K562 (cell line): ENCODE data around the gene BRAT1. TPM values are rescaled to one million over a fixed set of nuclear protein-coding genes. Genes with fewer than 3 reads are reported as not detected.

ENCODE experiments used
- ATAC-seq: fragments of 200-7000 bp; cut with Tn5 transposase; 3 replicates; pipeline ENCODE4 v1.9.1; 2020; ENCODE audit warnings: moderate library complexity
- BruUV-seq: library from RNA; stranded (reverse); fragments of 400-500 nt; replicated peaks from 2 replicates; lab custom pipeline; 2021; lab: Mats Ljungman, UMichigan
- CTCF ChIA-PET: fragments of 300-600 bp; formaldehyde crosslinking; extraction: SDS; loops from one replicate; lab custom pipeline; 2021; ENCODE audit warnings: low intra/inter-chr PET ratio; lab: Yijun Ruan, JAX
- POLR2A ChIA-PET: fragments of 300-600, 350-650 bp; sonication (Branson Sonifier 250); formaldehyde crosslinking; extraction: SDS; loops from one replicate; lab custom pipeline; 2021; ENCODE audit warnings: antibody characterized with exemption, inconsistent platforms; lab: Yijun Ruan, JAX
- DNase-seq, 4 experiments: peaks; one replicate each; pipeline versions ENCODE4 v3.0.0 to v3.0.0-alpha.2; 2011 to 2018; ENCODE audit warnings: low spot score in 3 of 4, mixed read lengths in 3 of 4; ENCODE audit errors: extremely low read depth in 1 of 4
- FAIRE-seq: peaks from 2 replicates; lab custom pipeline; 2011; peaks lifted over from hg19 to GRCh38; lab: Jason Lieb, UNC
- H2AFZ ChIP-seq: 2 replicates; pipeline ENCODE4 v1.6.0; 2011; ENCODE audit warnings: low read depth, low read length, control low read depth, inconsistent platforms
- H3K27ac ChIP-seq: fragments of 200-600 bp; 3 replicates; pipeline ENCODE4 v1.8.0; 2011; ENCODE audit warnings: low read depth, mild to moderate bottlenecking, control low read depth, inconsistent platforms, low read length, moderate library complexity, mixed read lengths; ENCODE audit errors: extremely low read depth
- H3K27me3 ChIP-seq, 2 experiments: fragments of 300-600 bp in 1 of 2; 2 replicates in 1 of 2; 3 replicates in 1 of 2; pipeline versions ENCODE4 v1.6.0 to v1.8.0; 2011; ENCODE audit warnings: inconsistent platforms in 2 of 2, low read length in 2 of 2, mild to moderate bottlenecking in 1 of 2, mixed read lengths in 1 of 2, moderate library complexity in 1 of 2; ENCODE audit not compliant: control insufficient read depth in 2 of 2, insufficient read depth in 2 of 2
- H3K36me3 ChIP-seq: fragments of 300-600 bp; 3 replicates; pipeline ENCODE4 v1.8.0; 2011; ENCODE audit warnings: mild to moderate bottlenecking, low read length, inconsistent platforms; ENCODE audit not compliant: control insufficient read depth, insufficient read depth
- H3K4me1 ChIP-seq, 2 experiments: fragments of 200-600 bp in 1 of 2; replicated peaks in 1 of 2; 2 replicates in 1 of 2; 3 replicates in 1 of 2; pipeline versions ENCODE4 v1.5.1 to v1.8.0; 2011; ENCODE audit warnings: inconsistent platforms in 2 of 2, low read length in 2 of 2, mild to moderate bottlenecking in 1 of 2, mixed read lengths in 1 of 2, moderate library complexity in 1 of 2; ENCODE audit not compliant: control insufficient read depth in 2 of 2, insufficient read depth in 2 of 2
- H3K4me2 ChIP-seq: 2 replicates; pipeline ENCODE4 v1.6.1; 2011; ENCODE audit warnings: low read length, control low read depth, inconsistent platforms, mixed read lengths; ENCODE audit not compliant: insufficient read depth
- H3K4me3 ChIP-seq: fragments of 200-600 bp; sonication (generic), shearing (Covaris generic); 2 replicates; pipeline ENCODE4 v1.5.1; 2016; ENCODE audit warnings: control low read depth, inconsistent platforms
- H3K79me2 ChIP-seq: fragments of 200-600 bp; 3 replicates; pipeline ENCODE4 v1.8.0; 2011; ENCODE audit warnings: low read length, inconsistent platforms; ENCODE audit not compliant: control insufficient read depth, insufficient read depth
- H3K9ac ChIP-seq, 2 experiments: 2 replicates each; pipeline versions ENCODE4 v1.6.0 to v1.6.1; 2011; ENCODE audit warnings: low read depth in 2 of 2, low read length in 2 of 2, control low read depth in 1 of 2, inconsistent platforms in 1 of 2, mild to moderate bottlenecking in 1 of 2, mixed read lengths in 1 of 2; ENCODE audit not compliant: insufficient read depth in 1 of 2
- H3K9me1 ChIP-seq: one replicate; pipeline ENCODE4 v1.6.0; 2011; ENCODE audit warnings: inconsistent platforms, mild to moderate bottlenecking, low read length, moderate library complexity; ENCODE audit not compliant: control insufficient read depth, insufficient read depth
- H3K9me3 ChIP-seq: replicated peaks from 2 replicates; pipeline ENCODE4 v1.5.1; 2011; ENCODE audit warnings: low read depth, low read length, inconsistent platforms; ENCODE audit not compliant: control insufficient read depth, insufficient read depth
- H4K20me1 ChIP-seq: replicated peaks from 2 replicates; pipeline ENCODE4 v1.6.1; 2011; ENCODE audit warnings: low read length, inconsistent platforms, mixed read lengths; ENCODE audit not compliant: control insufficient read depth, insufficient read depth
- CHD2 ChIP-seq: IDR thresholded peaks from 2 replicates; pipeline ENCODE4 v1.6.1; 2011; ENCODE audit warnings: low read depth, low read length
- ILK ChIP-seq: fragments of 450-650 bp; IDR thresholded peaks from 2 replicates; pipeline ENCODE4 v1.6.1; 2016; ENCODE audit warnings: missing genetic modification characterization, low read depth, mild to moderate bottlenecking, missing compliant biosample characterization, moderate library complexity, borderline replicate concordance
- NR2C2 ChIP-seq, 2 experiments: fragments of 200-800 bp in 1 of 2; sonication (Bioruptor generic) in 1 of 2; sonication (generic) in 1 of 2; formaldehyde crosslinking in 1 of 2; IDR thresholded peaks; 2 replicates each; pipeline versions ENCODE4 v1.6.1 to v1.8.0; 2016 to 2022; ENCODE audit warnings: mild to moderate bottlenecking in 1 of 2, missing compliant biosample characterization in 1 of 2, missing genetic modification characterization in 1 of 2, missing genetic modification reagents in 1 of 2
- POLR2G ChIP-seq: fragments of 200-400 bp; formaldehyde crosslinking; IDR thresholded peaks from 2 replicates; pipeline ENCODE4 v1.6.1; 2017; ENCODE audit warnings: low read depth, mild to moderate bottlenecking, antibody characterized with exemption, low read length, moderate library complexity
- RBFOX2 ChIP-seq: fragments of 200-400 bp; formaldehyde crosslinking; IDR thresholded peaks from 2 replicates; pipeline ENCODE4 v1.6.1; 2017; ENCODE audit warnings: low read depth, mild to moderate bottlenecking, low read length, moderate library complexity
- WGBS: fragments of 100-300 bp; shearing (Covaris generic); methylation state at CpG from one replicate; pipeline ENCODE4 v1.1.6; 2016; ENCODE audit warnings: low coverage, mixed read lengths; ENCODE audit not compliant: insufficient coverage; ENCODE audit errors: missing lambda C conversion rate; 5-methylcytosine and 5-hydroxymethylcytosine counted together
- in situ Hi-C: fragments of 300-500 bp; cut with MboI; formaldehyde crosslinking; loops from 4 replicates; pipeline ENCODE4 v1.15.0; 2018; ENCODE audit warnings: inconsistent platforms, mixed read lengths
- intact Hi-C: fragments of 100-400 bp; cut with micrococcal nuclease; formaldehyde crosslinking; loops from 2 replicates; pipeline ENCODE4 v1.14.2; 2022
- polyA plus RNA-seq, 8 experiments: library from polyadenylated mRNA; depleted of rRNA in 4 of 8; stranded (reverse) in 5 of 8; unstranded in 3 of 8; fragments of >200 nt; fragmentation: Nextera tagmentation in 2 of 8; fragmentation: Illumina TruSeq in 1 of 8; extraction: Ambion mirVana in 2 of 8; extraction: Trizol in 1 of 8; gene quantifications; 2 replicates each; pipeline versions ENCODE4 v1.2.1 to v1.2.3, GENCODE V29; 2011 to 2014; ENCODE audit warnings: inconsistent platforms in 1 of 8, missing spikeins in 1 of 8
- total RNA-seq, 7 experiments: library from RNA; depleted of rRNA in 6 of 7; stranded (reverse); fragments of >200 nt in 6 of 7; fragmentation: Illumina TruSeq in 2 of 7; extraction: Trizol in 2 of 7; gene quantifications; 2 replicates each; pipeline versions ENCODE4 v1.2.1 to v1.2.3, GENCODE V29; 2011 to 2021; ENCODE audit warnings: low replicate concordance in 1 of 7
- TF ChIP-seq, protein P1 (sequence below): sonication (generic); formaldehyde crosslinking; IDR thresholded peaks from 2 replicates; pipeline ENCODE4 v1.9.0; 2022; ENCODE audit warnings: mild to moderate bottlenecking, missing genetic modification reagents
- TF ChIP-seq, protein P2 (sequence below): sonication (generic); formaldehyde crosslinking; IDR thresholded peaks from 2 replicates; pipeline ENCODE4 v1.9.0; 2022; ENCODE audit warnings: mild to moderate bottlenecking, missing genetic modification reagents

BRAT1 gene
- total and polyA plus RNA-seq, 9 of the 15 experiments (the other 6 are each of a cell fraction or from before 2014, with no cell fraction given) = 0.13 to 49.6 (median 10.5) TPM

DNA sequence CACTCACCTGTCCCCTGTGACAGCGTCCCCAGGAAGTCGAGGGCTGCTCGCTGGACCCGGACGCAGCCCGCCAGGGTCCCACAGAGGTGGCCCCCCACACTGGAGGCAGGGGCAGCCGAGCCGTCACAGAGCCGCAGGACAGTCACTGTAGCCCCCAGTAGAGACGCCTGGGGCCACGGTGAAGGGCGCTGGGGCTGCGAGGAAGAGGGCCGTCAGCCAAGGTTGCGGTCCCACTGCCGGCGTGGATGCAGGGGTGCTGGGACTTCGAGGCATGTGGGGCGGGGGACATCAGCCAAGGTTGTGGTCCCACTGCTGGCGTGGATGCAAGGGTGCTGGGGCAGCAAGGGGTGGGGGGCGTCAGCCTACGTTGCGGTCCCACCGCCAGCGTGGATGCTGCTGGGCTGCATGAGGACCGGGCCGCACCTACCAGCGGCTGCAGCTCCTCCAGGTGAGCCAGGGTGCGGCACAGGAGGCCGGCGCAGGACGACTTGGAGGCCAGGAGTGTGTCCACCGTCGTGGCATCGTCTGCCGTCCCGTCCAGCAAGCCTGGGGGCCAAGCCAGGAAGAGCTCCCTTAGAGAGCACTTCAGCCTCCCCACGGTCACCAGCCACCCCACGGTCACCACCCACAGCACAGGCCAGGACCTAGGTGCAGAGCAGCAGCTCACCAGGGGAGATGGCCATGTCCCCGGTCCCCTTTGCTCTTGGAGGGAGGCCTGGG is 13.9 kb downstream of the BRAT1 start:
- DNase-seq (no peak), ATAC-seq (no peak), FAIRE-seq (no peak)
- no TSS peak for BruUV-seq
- TF ChIP-seq NR2C2 (CRISPR knock-in tag; IDR thresholded peaks at IDR 0.05) = no peak
- no peak for TF ChIP-seq NR2C2 (tag; IDR thresholded peaks at IDR 0.05)
- TF ChIP-seq POLR2G = peak; percentile 63
- no peak for TF ChIP-seq CHD2
- TF ChIP-seq, protein P1, sequence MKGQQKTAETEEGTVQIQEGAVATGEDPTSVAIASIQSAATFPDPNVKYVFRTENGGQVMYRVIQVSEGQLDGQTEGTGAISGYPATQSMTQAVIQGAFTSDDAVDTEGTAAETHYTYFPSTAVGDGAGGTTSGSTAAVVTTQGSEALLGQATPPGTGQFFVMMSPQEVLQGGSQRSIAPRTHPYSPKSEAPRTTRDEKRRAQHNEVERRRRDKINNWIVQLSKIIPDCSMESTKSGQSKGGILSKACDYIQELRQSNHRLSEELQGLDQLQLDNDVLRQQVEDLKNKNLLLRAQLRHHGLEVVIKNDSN = no peak
- TF ChIP-seq, protein P2, sequence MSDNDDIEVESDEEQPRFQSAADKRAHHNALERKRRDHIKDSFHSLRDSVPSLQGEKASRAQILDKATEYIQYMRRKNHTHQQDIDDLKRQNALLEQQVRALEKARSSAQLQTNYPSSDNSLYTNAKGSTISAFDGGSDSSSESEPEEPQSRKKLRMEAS (CRISPR knock-in tag) = no peak
- TF ChIP-seq ILK = no peak
- TF ChIP-seq RBFOX2 = peak; percentile 48
- 95% methylated on average over 22 of the region's 40 CpGs for WGBS
- no peaks in the 10 kb centered on the region for H3K9me3 ChIP-seq
- H4K20me1 ChIP-seq = no peaks in the 10 kb centered on the region
- ChIA-PET POLR2A (no interaction called here), CTCF (no interaction called here)
- H3K27me3 ChIP-seq = no peaks in the 10 kb centered on the region
- no peak overlapping the region for H2AFZ ChIP-seq
- H3K9me1 ChIP-seq = no peaks in the 10 kb centered on the region
- H3K27ac ChIP-seq = no peak overlapping the region
- H3K4me1 ChIP-seq = peaks cover 0 to 19% of the 10 kb centered on the region in 2 experiments; a peak in 1 of 5 replicates
- no peak overlapping the region for H3K9ac ChIP-seq
- no peak overlapping the region for H3K4me2 ChIP-seq
- H3K4me3 ChIP-seq = no peak overlapping the region
- in situ Hi-C loops = no loop called here
- peaks cover 83% of the 10 kb centered on the region; the same call in 2 of the 3 replicates for H3K36me3 ChIP-seq
- H3K79me2 ChIP-seq = no peaks in the 10 kb centered on the region
- intact Hi-C loops = no loop called here
